Gastrocnemius medialis (tissue), 4 donors: ENCODE measurements around the gene MICOS13. TPM values are rescaled to one million over a fixed set of nuclear protein-coding genes. Genes with fewer than 3 reads are reported as not detected.

ENCODE experiments used
- ATAC-seq, 2 donors: fragments of 150-250 bp; one replicate each; pipeline ENCODE4 v1.9.1; 2016
- DNase-seq, 2 donors: peaks; one replicate each; pipeline ENCODE4 v3.0.0-alpha.2; 2019
- H3K27ac ChIP-seq, 4 donors: fragments of 200-600 bp; sonication (generic); 1 replicate in 1 of 4; 2 replicates in 3 of 4; pipeline ENCODE4 v1.5.1; 2016 to 2018; ENCODE audit warnings: mild to moderate bottlenecking in 2 of 4, moderate library complexity in 1 of 4
- H3K27me3 ChIP-seq, 3 donors: fragments of 200-600 bp; sonication (generic) in 2 of 3; 1 replicate in 1 of 3; 2 replicates in 2 of 3; pipeline versions ENCODE4 v1.5.1 to v1.6.0; 2016 to 2019; ENCODE audit warnings: mild to moderate bottlenecking in 1 of 3, moderate library complexity in 1 of 3
- H3K36me3 ChIP-seq, 2 donors: fragments of 200-600 bp; sonication (generic) in 1 of 2; one replicate each; pipeline ENCODE4 v1.5.1; 2017 to 2018
- H3K4me1 ChIP-seq, 2 donors: fragments of 200-600 bp; sonication (generic) in 1 of 2; one replicate each; pipeline ENCODE4 v1.5.1; 2016 to 2017; ENCODE audit warnings: mild to moderate bottlenecking in 2 of 2
- H3K4me3 ChIP-seq, 4 donors: fragments of 200-600 bp; sonication (generic) in 3 of 4; 1 replicate in 1 of 4; 2 replicates in 3 of 4; pipeline ENCODE4 v1.5.1; 2016 to 2019; ENCODE audit warnings: mild to moderate bottlenecking in 2 of 4
- H3K9me3 ChIP-seq, 3 donors: fragments of 200-600 bp; sonication (generic) in 2 of 3; 1 replicate in 1 of 3; 2 replicates in 2 of 3; pipeline ENCODE4 v1.5.1; 2016 to 2019
- POLR2A ChIP-seq, 2 donors: fragments of 450-650 bp; IDR thresholded peaks; one replicate each; pipeline ENCODE4 v1.6.1; 2017; ENCODE audit warnings: antibody characterized with exemption in 2 of 2, mild to moderate bottlenecking in 2 of 2, moderate library complexity in 2 of 2
- in situ Hi-C, 4 donors: fragments of 200-750 bp; cut with MboI; loops; one replicate each; pipeline versions ENCODE4 v1.15.0 to v1.8.0; 2017; ENCODE audit warnings: low sequenced_read_pairs in 4 of 4
- intact Hi-C: fragments of 100-400 bp; cut with DNase I; formaldehyde crosslinking; loops from one replicate; pipeline ENCODE4 v1.15.1; 2023; ENCODE audit warnings: low total_unique reads
- total RNA-seq, 4 donors: library from RNA; depleted of rRNA; stranded (reverse); fragments of >200 nt; gene quantifications; one replicate each; pipeline versions ENCODE4 v1.1.0 to v1.2.3, GENCODE V29; 2016
- TF ChIP-seq, protein P1 (sequence below), 5 experiments: fragments of 450-650 bp in 3 of 5; fragments of 200-600 bp in 2 of 5; sonication (generic) in 2 of 5; IDR thresholded peaks in 4 of 5; conservative IDR thresholded peaks in 1 of 5; 1 replicate in 4 of 5; 2 replicates in 1 of 5; pipeline ENCODE4 v1.5.1; 2016 to 2019; ENCODE audit warnings: antibody characterized with exemption in 5 of 5, mild to moderate bottlenecking in 3 of 5, moderate library complexity in 3 of 5

MICOS13 gene
- total RNA-seq, 4 donors from 2014 or later: 45.7 to 122 (median 74.8) TPM

DNA sequence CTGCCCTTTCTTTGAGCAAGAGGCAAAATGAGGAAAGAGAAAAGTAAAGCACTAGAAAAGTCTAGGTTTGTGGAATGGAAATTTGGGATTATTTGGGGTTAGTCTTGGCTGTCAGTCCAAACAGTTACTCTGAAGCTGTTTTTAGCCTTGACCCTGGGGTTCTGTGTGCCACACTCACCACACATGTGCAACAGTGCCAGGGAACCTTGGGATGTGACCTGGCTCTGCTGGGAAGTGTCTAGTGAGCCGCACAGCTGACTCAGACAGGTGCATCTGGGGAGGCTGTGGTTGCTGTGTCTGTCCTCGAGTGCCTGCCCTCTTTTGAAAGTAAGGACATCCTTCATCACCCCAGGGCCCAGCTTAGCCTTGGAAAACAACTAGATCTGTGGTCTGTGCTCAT, 15.8 kb downstream of the MICOS13 start:
- ATAC-seq (peak; percentile 76 to 89), DNase-seq (peak; percentile 60 to 67)
- Histone ChIP-seq H3K27ac (peak overlapping the region; percentile 50 to 76 (median 68)), H3K27me3 (no peaks in the 10 kb centered on the region), H3K4me1 (peaks cover 0 to 9% of the 10 kb centered on the region in 2 donors), H3K36me3 (peaks cover 3 to 100% of the 10 kb centered on the region in 2 donors), H3K9me3 (no peaks in the 10 kb centered on the region), H3K4me3 (no peak overlapping the region)
- TF ChIP-seq POLR2A (IDR thresholded peaks at IDR 0.05): no peak
- TF ChIP-seq, protein P1, sequence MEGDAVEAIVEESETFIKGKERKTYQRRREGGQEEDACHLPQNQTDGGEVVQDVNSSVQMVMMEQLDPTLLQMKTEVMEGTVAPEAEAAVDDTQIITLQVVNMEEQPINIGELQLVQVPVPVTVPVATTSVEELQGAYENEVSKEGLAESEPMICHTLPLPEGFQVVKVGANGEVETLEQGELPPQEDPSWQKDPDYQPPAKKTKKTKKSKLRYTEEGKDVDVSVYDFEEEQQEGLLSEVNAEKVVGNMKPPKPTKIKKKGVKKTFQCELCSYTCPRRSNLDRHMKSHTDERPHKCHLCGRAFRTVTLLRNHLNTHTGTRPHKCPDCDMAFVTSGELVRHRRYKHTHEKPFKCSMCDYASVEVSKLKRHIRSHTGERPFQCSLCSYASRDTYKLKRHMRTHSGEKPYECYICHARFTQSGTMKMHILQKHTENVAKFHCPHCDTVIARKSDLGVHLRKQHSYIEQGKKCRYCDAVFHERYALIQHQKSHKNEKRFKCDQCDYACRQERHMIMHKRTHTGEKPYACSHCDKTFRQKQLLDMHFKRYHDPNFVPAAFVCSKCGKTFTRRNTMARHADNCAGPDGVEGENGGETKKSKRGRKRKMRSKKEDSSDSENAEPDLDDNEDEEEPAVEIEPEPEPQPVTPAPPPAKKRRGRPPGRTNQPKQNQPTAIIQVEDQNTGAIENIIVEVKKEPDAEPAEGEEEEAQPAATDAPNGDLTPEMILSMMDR (IDR thresholded peaks at IDR 0.05 in 4 of 5, conservative IDR thresholded peaks at IDR 0.05 in 1 of 5): no peak
- in situ Hi-C loops (no loop called here), intact Hi-C loops (no loop called here)

DNA sequence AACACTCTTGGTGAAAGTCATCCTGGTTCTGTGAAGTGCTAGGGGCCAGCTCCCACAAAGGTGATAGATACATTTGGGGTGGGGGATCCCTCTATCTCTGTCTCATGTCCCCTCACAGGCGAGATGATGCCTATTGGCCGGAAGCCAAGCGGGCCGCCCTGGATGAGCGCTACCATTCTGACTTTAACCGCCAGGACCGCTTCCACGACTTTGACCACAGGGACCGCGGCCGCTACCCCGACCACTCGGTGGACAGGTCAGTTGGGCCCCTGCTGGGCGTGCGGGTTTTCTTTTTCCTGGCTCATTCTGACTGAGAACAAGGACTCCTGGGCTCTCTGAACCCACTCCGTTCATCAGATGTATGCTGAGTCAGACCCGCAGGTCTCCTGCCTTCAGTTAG, 16.4 kb downstream of the MICOS13 start:
- DNase-seq: no peak
- Histone ChIP-seq H3K36me3 (peaks cover 3 to 100% of the 10 kb centered on the region in 2 donors), H3K4me3 (no peak overlapping the region), H3K9me3 (no peaks in the 10 kb centered on the region), H3K27ac (peak overlapping the region; percentile 41 to 76 (median 68)), H3K4me1 (peaks cover 0 to 9% of the 10 kb centered on the region in 2 donors), H3K27me3 (no peaks in the 10 kb centered on the region)
- intact Hi-C loops (no loop called here), in situ Hi-C loops (no loop called here)
- TF ChIP-seq POLR2A (IDR thresholded peaks at IDR 0.05): no peak
- TF ChIP-seq, protein P1 (IDR thresholded peaks at IDR 0.05 in 4 of 5, conservative IDR thresholded peaks at IDR 0.05 in 1 of 5): no peak
- ATAC-seq: no peak

DNA sequence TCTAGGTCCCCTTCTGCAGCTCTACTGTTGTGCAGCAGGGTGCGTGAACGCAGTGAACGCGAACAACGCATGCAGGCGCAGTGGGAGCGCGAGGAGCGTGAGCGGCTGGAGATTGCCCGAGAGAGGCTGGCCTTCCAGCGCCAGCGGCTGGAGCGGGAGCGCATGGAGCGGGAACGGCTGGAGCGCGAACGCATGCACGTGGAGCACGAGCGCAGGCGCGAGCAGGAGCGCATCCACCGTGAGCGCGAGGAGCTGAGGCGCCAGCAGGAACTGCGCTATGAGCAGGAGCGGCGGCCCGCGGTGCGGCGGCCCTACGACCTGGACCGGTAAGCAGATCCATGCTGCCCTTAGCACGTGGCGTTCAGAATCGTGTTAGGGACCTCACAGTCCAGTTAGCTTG, 18.8 kb downstream of the MICOS13 start:
- DNase-seq: no peak
- intact Hi-C loops: no loop called here
- no peak for ATAC-seq

DNA sequence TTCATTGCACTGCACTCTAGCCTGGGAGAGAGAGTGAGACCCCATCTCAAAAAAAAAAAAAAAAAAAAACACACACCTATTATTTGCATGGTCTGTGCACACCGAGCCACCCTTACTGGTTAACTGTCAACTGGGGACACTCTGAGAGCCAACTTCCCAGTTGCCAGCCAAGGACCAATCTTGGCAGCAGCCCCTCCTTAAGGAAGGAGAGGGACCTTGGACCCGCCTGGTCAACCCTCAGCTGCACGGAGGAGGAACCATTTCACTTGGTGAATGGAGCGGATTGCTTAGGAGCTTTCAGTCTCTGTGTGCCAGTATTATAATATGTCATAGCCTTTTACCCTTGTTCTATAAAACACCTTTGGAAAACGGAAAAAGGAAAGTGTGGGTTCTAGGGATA, 24.9 kb downstream of the MICOS13 start:
- H3K27ac ChIP-seq: no peak overlapping the region
- H3K4me1 ChIP-seq: no peaks in the 10 kb centered on the region
- in situ Hi-C loops: no loop called here
- TF ChIP-seq, protein P1 (IDR thresholded peaks at IDR 0.05 in 4 of 5, conservative IDR thresholded peaks at IDR 0.05 in 1 of 5): no peak
- no peak for TF ChIP-seq POLR2A (IDR thresholded peaks at IDR 0.05)
- peaks cover 0 to 100% of the 10 kb centered on the region in 2 donors for H3K36me3 ChIP-seq
- no peaks in the 10 kb centered on the region for H3K27me3 ChIP-seq
- DNase-seq (no peak), ATAC-seq (no peak)
- intact Hi-C loops: no loop called here
- no peak overlapping the region for H3K4me3 ChIP-seq
- H3K9me3 ChIP-seq: no peaks in the 10 kb centered on the region

More for the DNA sequence above, 18.8 kb downstream of the MICOS13 start:
- H3K36me3 ChIP-seq: peaks cover 3 to 100% of the 10 kb centered on the region in 2 donors
- no peaks in the 10 kb centered on the region for H3K9me3 ChIP-seq
- H3K4me1 ChIP-seq: peaks cover 0 to 9% of the 10 kb centered on the region in 2 donors
- in situ Hi-C loops: no loop called here
- no peak overlapping the region for H3K4me3 ChIP-seq
- no peaks in the 10 kb centered on the region for H3K27me3 ChIP-seq
- TF ChIP-seq POLR2A (IDR thresholded peaks at IDR 0.05): no peak
- TF ChIP-seq, protein P1 (IDR thresholded peaks at IDR 0.05 in 4 of 5, conservative IDR thresholded peaks at IDR 0.05 in 1 of 5): no peak
- H3K27ac ChIP-seq: no peak overlapping the region

DNA sequence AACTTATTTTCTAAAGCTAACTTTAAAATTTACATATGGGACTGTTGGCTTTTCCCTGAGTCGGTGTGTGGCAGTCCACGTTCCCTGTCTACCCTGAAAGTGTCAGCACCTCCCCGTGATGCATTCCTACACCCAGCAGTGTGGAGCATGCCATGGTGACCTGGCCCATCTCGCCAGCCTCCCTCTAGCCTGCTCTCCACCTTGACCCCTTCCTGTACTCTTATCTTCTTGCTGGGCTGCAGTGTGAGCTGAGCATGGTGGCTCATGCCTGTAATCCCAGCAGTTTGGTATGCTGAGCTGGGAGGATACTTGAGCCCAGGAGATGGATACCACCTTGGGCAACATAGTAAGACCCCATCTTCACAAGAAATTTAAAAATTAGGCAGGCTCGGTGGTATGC, 25.4 kb downstream of the MICOS13 start:
- H3K27me3 ChIP-seq: no peaks in the 10 kb centered on the region
- no peak overlapping the region for H3K27ac ChIP-seq
- H3K36me3 ChIP-seq: peaks cover 0 to 100% of the 10 kb centered on the region in 2 donors
- in situ Hi-C loops: no loop called here
- TF ChIP-seq POLR2A (IDR thresholded peaks at IDR 0.05): no peak
- TF ChIP-seq, protein P1 (IDR thresholded peaks at IDR 0.05 in 4 of 5, conservative IDR thresholded peaks at IDR 0.05 in 1 of 5): no peak
- H3K9me3 ChIP-seq: no peaks in the 10 kb centered on the region
- no peaks in the 10 kb centered on the region for H3K4me1 ChIP-seq
- H3K4me3 ChIP-seq: no peak overlapping the region
- intact Hi-C loops: no loop called here
- DNase-seq (no peak), ATAC-seq (no peak)
